Fibroblast of mammary gland (primary cell): ENCODE data around the gene TNFRSF25.

Experiments used
- DNase-seq: peaks from one replicate; pipeline ENCODE4 v3.0.0-alpha.2; 2010; ENCODE audit warnings: low read depth
- H3K4me3 ChIP-seq: 2 replicates; pipeline ENCODE4 v1.5.1; 2011; ENCODE audit warnings: low read depth, mild to moderate bottlenecking, low read length, moderate library complexity; ENCODE audit not compliant: control insufficient read depth
- CTCF ChIP-seq: conservative IDR thresholded peaks from 2 replicates; pipeline ENCODE4 v1.5.1; 2011; ENCODE audit warnings: low read depth, low read length, inconsistent platforms; ENCODE audit not compliant: control insufficient read depth, insufficient read depth

TNFRSF25 gene

DNA sequence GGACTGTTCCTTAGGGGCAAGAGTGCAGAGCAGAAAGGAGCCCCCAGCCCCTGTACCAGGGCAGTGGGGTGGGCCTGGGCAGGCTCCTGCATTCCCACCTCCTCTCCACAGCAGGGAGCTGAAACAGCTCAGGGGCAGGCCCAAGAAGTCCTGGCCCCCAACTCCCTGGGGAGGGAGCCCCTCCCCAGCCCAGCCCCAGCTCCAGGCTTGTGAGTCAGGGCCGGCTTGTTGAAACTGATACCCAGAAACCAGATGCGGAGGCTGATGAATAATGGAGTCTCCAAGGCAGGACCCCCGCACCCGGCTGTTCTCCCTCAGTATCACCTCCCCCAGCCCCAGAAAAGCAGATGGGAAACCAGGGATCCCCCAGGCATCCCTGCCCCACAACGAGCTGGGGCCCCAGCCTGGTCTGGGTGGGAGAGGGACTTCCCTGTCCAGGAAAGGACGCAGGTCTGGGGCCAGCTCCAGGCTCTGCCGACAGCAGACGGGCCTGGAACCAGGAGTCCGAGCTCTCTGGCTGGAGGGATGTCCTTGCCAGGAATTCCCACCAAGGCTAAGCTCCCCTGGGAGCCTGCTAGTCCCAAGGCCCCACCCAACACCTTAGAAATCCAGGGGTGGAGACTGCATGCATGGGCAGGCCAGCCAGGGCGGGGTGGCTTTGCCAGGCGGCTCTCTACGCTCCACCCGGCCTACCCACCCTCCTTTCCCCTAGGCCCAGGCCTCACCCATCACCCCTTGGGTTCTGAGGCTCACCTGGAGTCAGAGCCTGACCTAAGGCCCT is 22.8 kb upstream of the TNFRSF25 start:
- no peak overlapping the region for H3K4me3 ChIP-seq
- no peak for DNase-seq
- no peak for TF ChIP-seq CTCF

DNA sequence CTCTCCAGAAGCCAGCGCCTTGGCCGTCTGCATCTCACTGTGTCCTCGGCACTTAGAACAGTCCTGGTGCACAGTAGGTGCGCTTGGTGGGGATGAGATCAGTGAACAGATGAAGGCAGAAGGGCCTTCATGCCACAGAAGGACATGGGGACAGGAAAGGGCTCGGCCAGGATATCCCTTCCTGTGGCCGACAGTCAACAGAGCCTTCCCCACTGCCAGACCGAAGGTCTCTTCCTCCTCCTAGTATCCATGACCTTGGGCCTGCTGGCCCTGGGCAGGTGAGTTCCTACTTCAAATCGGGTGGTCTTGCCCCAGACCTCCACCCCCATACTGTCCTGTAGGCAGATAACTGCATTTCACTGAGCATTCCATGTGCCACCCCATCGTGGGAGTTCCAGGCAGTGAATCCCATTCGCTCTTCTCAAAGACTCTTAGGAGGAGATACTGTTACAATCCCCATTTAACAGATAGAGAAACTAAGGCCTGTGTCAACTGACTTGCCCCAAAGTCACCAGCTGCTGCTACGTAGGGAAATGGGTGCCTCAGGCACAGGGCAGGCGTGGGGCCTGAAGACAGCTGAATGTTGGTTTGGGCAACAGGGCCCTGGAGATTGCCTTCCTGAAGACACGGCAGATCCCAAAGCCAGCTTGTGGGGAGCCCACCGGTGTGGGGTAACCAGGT is 22.0 kb upstream of the TNFRSF25 start:
- TF ChIP-seq CTCF, result no peak
- no peak overlapping the region for H3K4me3 ChIP-seq
- DNase-seq, result no peak

DNA sequence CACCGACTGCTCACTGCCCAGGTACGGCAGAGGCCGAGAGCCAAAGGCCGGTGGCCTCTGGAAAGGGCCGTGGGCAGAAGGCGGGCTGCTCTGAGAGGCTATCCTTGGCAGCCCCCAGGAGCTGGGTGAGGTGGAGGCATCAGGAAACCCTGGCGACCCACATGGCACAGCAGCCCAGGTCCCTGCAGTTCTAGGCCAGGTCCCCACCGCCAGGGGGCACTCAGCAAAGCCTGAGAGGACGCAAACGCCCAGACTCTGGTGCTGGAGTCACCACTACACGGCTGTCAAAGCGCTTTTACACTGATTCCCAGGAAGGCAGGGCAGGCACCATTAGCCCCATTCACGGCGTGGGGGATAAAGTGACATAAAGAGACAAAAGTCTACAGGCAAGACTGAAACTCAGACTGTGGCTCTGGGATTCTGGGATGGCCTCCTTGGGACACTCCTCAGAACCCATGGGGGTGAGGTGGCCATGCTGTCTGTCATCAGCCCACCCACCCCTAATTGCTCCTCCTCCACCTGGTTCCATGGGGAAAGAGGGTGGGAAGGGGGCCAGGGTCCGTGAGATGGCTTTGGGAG is 20.5 kb upstream of the TNFRSF25 start:
- TF ChIP-seq CTCF, result peak; percentile 86
- DNase-seq, result peak; percentile 74
- no peak overlapping the region for H3K4me3 ChIP-seq

- no peak for DNase-seq
- H3K4me3 ChIP-seq, result no peak overlapping the region
- no peak for TF ChIP-seq CTCF
Observed at GRCh38 chr1:6485168-6486101, 19.5 kb upstream of the TNFRSF25 start.

- no peak overlapping the region for H3K4me3 ChIP-seq
- TF ChIP-seq CTCF, result no peak
- DNase-seq, result no peak
Observed at GRCh38 chr1:6484826-6485167, 18.8 kb upstream of the TNFRSF25 start.

DNA sequence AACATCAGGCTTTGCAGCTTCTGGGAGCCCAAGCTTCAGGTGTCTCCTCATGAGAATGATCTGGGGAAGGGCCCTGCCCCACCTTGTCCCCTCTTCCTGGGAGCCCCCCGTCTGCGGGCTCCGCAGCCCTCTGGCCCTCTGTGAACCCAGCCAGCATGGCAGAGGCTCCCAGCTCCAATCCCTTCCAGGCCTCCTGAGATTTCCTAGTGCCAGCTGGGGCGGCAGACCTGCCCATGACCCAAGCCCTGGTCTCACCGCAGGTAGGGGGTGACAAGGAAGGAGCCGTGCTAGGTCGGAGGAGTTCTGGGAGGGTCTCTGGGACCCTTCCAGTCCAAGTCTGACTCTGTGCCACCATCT is 17.8 kb upstream of the TNFRSF25 start:
- no peak for TF ChIP-seq CTCF
- DNase-seq, result no peak

More for the DNA sequence above, 17.8 kb upstream of the TNFRSF25 start:
- H3K4me3 ChIP-seq, result no peak overlapping the region
